Myometrial cell (primary cell): ENCODE data around the gene MOAP1. TPM values are rescaled to one million over a fixed set of nuclear protein-coding genes. Genes with fewer than 3 reads are reported as not detected.

ENCODE experiments used
- total RNA-seq: library from RNA; depleted of rRNA; stranded (reverse); fragments of >200 nt; gene quantifications from 2 replicates; pipeline ENCODE4 v1.2.3, GENCODE V29; 2015

The MOAP1 gene
- total RNA-seq = 5.8 and 9.8 TPM in 2 replicates

GRCh38 chr14:93184391-93185348 lies at the start of gene MOAP1, which contains the start of gene LYSET:
MOAP1 (minus strand) TSS chr14:93184897; CDS start chr14:93184242, 655 bp downstream.
LYSET (plus strand) TSS chr14:93185317; CDS start chr14:93185406, 89 bp downstream.

GRCh38 chr14:93206793-93207467 lies 22.2 kb upstream of the MOAP1 start, which contains the start of the genes GON7 and UBR7:
GON7 (minus strand) TSS chr14:93207065; CDS start chr14:93207037, 28 bp downstream.
UBR7 (plus strand) TSS chr14:93207256; CDS start chr14:93207292, 36 bp downstream.

Other genes with a start within 250 kb of the MOAP1 start
- 21.3 and 27.1 TPM in 2 replicates for gene ITPK1, start 69.0 kb downstream of the MOAP1 start, total RNA-seq
- 3.7 and 9.2 TPM in 2 replicates for gene LYSET, start 420 bp upstream of the MOAP1 start, total RNA-seq
- 14.7 and 19.7 TPM in 2 replicates for gene GON7, start 22.2 kb upstream of the MOAP1 start, total RNA-seq
- gene UBR7, start 22.4 kb upstream of the MOAP1 start, total RNA-seq = 16.1 and 46.1 TPM in 2 replicates
- 8.6 and 11.5 TPM in 2 replicates for gene BTBD7, start 148.1 kb upstream of the MOAP1 start, total RNA-seq
- gene COX8C, start 162.3 kb upstream of the MOAP1 start, total RNA-seq = not detected in 2 replicates
- under 0.01 TPM in 1 of 2 replicates, not detected in the other for gene UNC79, start 246.0 kb upstream of the MOAP1 start, total RNA-seq